Activated CD4-positive, alpha-beta T cell treated with anti-CD3 and anti-CD28 coated beads, Interleukin-2, Interleukin-6, amounts not matched to agents 100 ng/mL and 50 ng/mL, durations not matched to agents 16 hours and 8 hours (primary cell): ENCODE measurements around the gene RPL32.

Experiments used
- DNase-seq: peaks from one replicate; pipeline ENCODE4 v3.0.0-alpha.2; 2020

RPL32 gene

GRCh38 chr3:12832350-12833221 is 8.8 kb downstream of the RPL32 start:
- no peak for DNase-seq

GRCh38 chr3:12831301-12831866 is 10.0 kb downstream of the RPL32 start:
- DNase-seq = no peak

- DNase-seq = no peak
Measured at GRCh38 chr3:12830785-12831156, 10.6 kb downstream of the RPL32 start.

- no peak for DNase-seq
Measured at GRCh38 chr3:12829886-12830784, 11.2 kb downstream of the RPL32 start.

GRCh38 chr3:12829404-12829803 is 12.0 kb downstream of the RPL32 start:
- DNase-seq = no peak

- no peak for DNase-seq
Measured at GRCh38 chr3:12828751-12829150, 12.6 kb downstream of the RPL32 start.

- no peak for DNase-seq
Measured at GRCh38 chr3:12825156-12825555, 16.2 kb downstream of the RPL32 start.

GRCh38 chr3:12824299-12824698 is 17.1 kb downstream of the RPL32 start:
- DNase-seq = no peak

GRCh38 chr3:12822725-12823373 is 18.5 kb downstream of the RPL32 start:
- no peak for DNase-seq

GRCh38 chr3:12818773-12819172 is 22.6 kb downstream of the RPL32 start:
- no peak for DNase-seq

- DNase-seq = no peak
Measured at GRCh38 chr3:12818273-12818672, 23.1 kb downstream of the RPL32 start.

- no peak for DNase-seq
Measured at GRCh38 chr3:12817343-12817710, 24.0 kb downstream of the RPL32 start.

GRCh38 chr3:12816521-12817342 is 24.6 kb downstream of the RPL32 start:
- DNase-seq = no peak

GRCh38 chr3:12815719-12816118 is 25.6 kb downstream of the RPL32 start:
- DNase-seq = no peak

- no peak for DNase-seq
Measured at GRCh38 chr3:12815078-12815477, 26.3 kb downstream of the RPL32 start.

- DNase-seq = no peak
Measured at GRCh38 chr3:12813967-12814366, 27.4 kb downstream of the RPL32 start.

GRCh38 chr3:12812812-12813211 is 28.6 kb downstream of the RPL32 start:
- no peak for DNase-seq

- DNase-seq = no peak
Measured at GRCh38 chr3:12810961-12811360, 30.4 kb downstream of the RPL32 start.

- peak; percentile 91 for DNase-seq
Measured at GRCh38 chr3:12810013-12810780, 31.2 kb downstream of the RPL32 start.

GRCh38 chr3:12809435-12809834 is 31.9 kb downstream of the RPL32 start:
- DNase-seq = no peak

GRCh38 chr3:12809001-12809400 is 32.4 kb downstream of the RPL32 start:
- no peak for DNase-seq
